HepG2 (cell line): Measurements from ENCODE around the gene PSMD2. TPM values are rescaled to one million over a fixed set of nuclear protein-coding genes. Genes with fewer than 3 reads are reported as not detected.

Experiments used
- ATAC-seq: fragments of 200-7000 bp; cut with Tn5 transposase; 3 replicates; pipeline ENCODE4 v1.9.1; 2020; ENCODE audit warnings: mild to moderate bottlenecking, moderate library complexity
- Bru-seq: library from RNA; stranded (reverse); fragments of 400-500 nt; gene quantifications from one replicate; lab custom pipeline; 2021; lab: Mats Ljungman, UMichigan
- BruChase-seq, 2 experiments: library from RNA; stranded (reverse); fragments of 400-500 nt; gene quantifications; one replicate each; lab custom pipeline; 2021; lab: Mats Ljungman, UMichigan
- BruUV-seq: library from RNA; stranded (reverse); fragments of 400-500 nt; replicated peaks from 2 replicates; lab custom pipeline; 2021; lab: Mats Ljungman, UMichigan
- CTCF ChIA-PET: fragments of 300-600 bp; formaldehyde crosslinking; extraction: SDS; loops from one replicate; lab custom pipeline; 2021; ENCODE audit warnings: low total read pairs, inconsistent platforms, low intra/inter-chr PET ratio; lab: Yijun Ruan, JAX
- POLR2A ChIA-PET: fragments of 350-600 bp; sonication (Branson Sonifier 250); formaldehyde crosslinking; loops from one replicate; lab custom pipeline; 2020; ENCODE audit warnings: antibody characterized with exemption, inconsistent platforms; lab: Yijun Ruan, JAX
- DNase-seq: peaks from one replicate; pipeline ENCODE4 v3.0.0-alpha.2; 2015; ENCODE audit warnings: low spot score
- FAIRE-seq: peaks from 3 replicates; lab custom pipeline; 2011; peaks lifted over from hg19 to GRCh38; lab: Jason Lieb, UNC
- H2AFZ ChIP-seq: one replicate; pipeline ENCODE4 v1.6.1; 2011; ENCODE audit warnings: low read length, inconsistent platforms
- H3K27ac ChIP-seq: fragments of 300-600 bp; 3 replicates; pipeline ENCODE4 v1.8.0; 2011; ENCODE audit warnings: mixed run types, mild to moderate bottlenecking, mixed read lengths, low read length, inconsistent platforms; ENCODE audit not compliant: insufficient read depth; ENCODE audit errors: extremely low read length
- H3K27me3 ChIP-seq, 2 experiments: fragments of 200-600 bp in 1 of 2; 2 replicates in 1 of 2; 3 replicates in 1 of 2; pipeline versions ENCODE4 v1.6.0 to v1.8.0; 2011; ENCODE audit warnings: low read length in 2 of 2, mild to moderate bottlenecking in 2 of 2, moderate library complexity in 2 of 2, inconsistent platforms in 1 of 2; ENCODE audit not compliant: insufficient read depth in 2 of 2, control insufficient read depth in 1 of 2
- H3K36me3 ChIP-seq, 2 experiments: fragments of 200-600 bp in 1 of 2; replicated peaks in 1 of 2; 2 replicates in 1 of 2; 3 replicates in 1 of 2; pipeline versions ENCODE4 v1.5.1 to v1.8.0; 2011; ENCODE audit warnings: low read length in 2 of 2, inconsistent platforms in 1 of 2; ENCODE audit not compliant: insufficient read depth in 2 of 2, control insufficient read depth in 1 of 2
- H3K4me1 ChIP-seq: 2 replicates; pipeline ENCODE4 v1.5.1; 2012; ENCODE audit warnings: low read length, inconsistent platforms; ENCODE audit not compliant: insufficient read depth
- H3K4me2 ChIP-seq: 2 replicates; pipeline ENCODE4 v1.6.0; 2011; ENCODE audit warnings: low read depth, low read length, inconsistent platforms
- H3K4me3 ChIP-seq, 3 experiments: fragments of 200-600 bp in 1 of 3; sonication (generic), shearing (Covaris generic) in 1 of 3; replicated peaks in 1 of 3; 2 replicates each; pipeline ENCODE4 v1.5.1; 2011 to 2016; ENCODE audit warnings: low read length in 3 of 3, inconsistent platforms in 2 of 3, low read depth in 2 of 3, mild to moderate bottlenecking in 2 of 3, control low read depth in 1 of 3, mixed read lengths in 1 of 3; ENCODE audit not compliant: insufficient read depth in 1 of 3
- H3K79me2 ChIP-seq: one replicate; pipeline ENCODE4 v1.6.1; 2011; ENCODE audit warnings: low read length, inconsistent platforms; ENCODE audit not compliant: insufficient read depth
- H3K9ac ChIP-seq: 2 replicates; pipeline ENCODE4 v1.6.0; 2011; ENCODE audit warnings: mild to moderate bottlenecking, low read depth, low read length, inconsistent platforms; ENCODE audit not compliant: insufficient read depth
- H3K9me3 ChIP-seq: 2 replicates; pipeline ENCODE4 v1.5.1; 2012; ENCODE audit warnings: mild to moderate bottlenecking, low read length
- H4K20me1 ChIP-seq: 2 replicates; pipeline ENCODE4 v1.6.0; 2011; ENCODE audit warnings: inconsistent platforms, mild to moderate bottlenecking, low read length, moderate library complexity; ENCODE audit not compliant: insufficient read depth
- CAMTA2 ChIP-seq: sonication (generic); formaldehyde crosslinking; IDR thresholded peaks from 2 replicates; pipeline ENCODE4 v1.4.0; 2020; ENCODE audit warnings: mild to moderate bottlenecking, missing genetic modification reagents, borderline replicate concordance
- GABPA ChIP-seq, 2 experiments: IDR thresholded peaks; 2 replicates each; pipeline ENCODE4 v1.6.1; 2011 to 2016; ENCODE audit warnings: low read depth in 2 of 2, low read length in 1 of 2, missing biosample characterization in 1 of 2, missing genetic modification characterization in 1 of 2
- MED1 ChIP-seq: sonication (generic); formaldehyde crosslinking; IDR thresholded peaks from 2 replicates; pipeline ENCODE4 v1.4.0; 2020; ENCODE audit warnings: missing genetic modification reagents
- NCOA1 ChIP-seq: sonication (generic); formaldehyde crosslinking; IDR thresholded peaks from 2 replicates; pipeline ENCODE4 v1.9.0; 2021; ENCODE audit warnings: missing genetic modification reagents
- SYNCRIP ChIP-seq: fragments of 200-400 bp; formaldehyde crosslinking; IDR thresholded peaks from 2 replicates; pipeline ENCODE4 v1.6.1; 2018; ENCODE audit warnings: mild to moderate bottlenecking, low read depth, low read length; ENCODE audit not compliant: insufficient read depth
- ZNF10 ChIP-seq: sonication (generic); formaldehyde crosslinking; IDR thresholded peaks from 2 replicates; pipeline ENCODE4 v1.4.0; 2020; ENCODE audit warnings: mild to moderate bottlenecking, low read depth, missing genetic modification reagents, borderline replicate concordance
- whole genome bisulfite sequencing: methylation state at CpG from one replicate; pipeline ENCODE4 v1.1.6; 2017; ENCODE audit warnings: low lambda C conversion rate; 5-methylcytosine and 5-hydroxymethylcytosine counted together
- in situ Hi-C: cut with HindIII; loops from 2 replicates; pipeline ENCODE4 v1.10.0; 2017; ENCODE audit warnings: low pct_unique_long_range_greater_than_20kb; ENCODE audit not compliant: extremely low pct_ligation_motif_present
- intact Hi-C: fragments of 100-400 bp; cut with micrococcal nuclease; formaldehyde crosslinking; loops from one replicate; pipeline ENCODE4 v1.10.0; 2022; ENCODE audit not compliant: unreplicated experiment
- long read RNA-seq, 2 experiments: library from RNA in 1 of 2; library from polyadenylated mRNA in 1 of 2; stranded (forward) in 1 of 2; unstranded in 1 of 2; transcript quantifications; one replicate each; pipeline ENCODE4 v2.0.0, GENCODE V29; 2019 to 2022
- polyA minus RNA-seq, 3 experiments: library from RNA; depleted of rRNA, polyadenylated mRNA; stranded (reverse); fragments of >200 nt; gene quantifications; 2 replicates each; pipeline ENCODE4 v1.2.3, GENCODE V29; 2011; ENCODE audit warnings: low replicate concordance in 1 of 3
- polyA plus RNA-seq, 8 experiments: library from polyadenylated mRNA; depleted of rRNA in 3 of 8; stranded (reverse) in 7 of 8; unstranded in 1 of 8; fragments of >200 nt; fragmentation: Illumina TruSeq in 4 of 8; extraction: Trizol in 4 of 8; gene quantifications; 2 replicates each; pipeline versions ENCODE4 v1.2.1 to v1.2.3, GENCODE V29; 2011 to 2016; ENCODE audit warnings: low read depth in 4 of 8, missing spikeins in 1 of 8, mixed read lengths in 1 of 8; ENCODE audit not compliant: insufficient read depth in 1 of 8
- total RNA-seq, 5 experiments: library from RNA; depleted of rRNA; stranded (reverse); fragments of >200 nt; fragmentation: Illumina TruSeq; extraction: Trizol; gene quantifications; 2 replicates each; pipeline ENCODE4 v1.2.3, GENCODE V29; 2016; ENCODE audit warnings: low read depth in 1 of 5
- TF ChIP-seq, protein P1 (sequence below): IDR thresholded peaks from 2 replicates; pipeline ENCODE4 v1.6.1; 2016; ENCODE audit warnings: missing compliant biosample characterization, missing genetic modification reagents, borderline replicate concordance
- TF ChIP-seq, protein P2 (sequence below), 2 experiments: sonication (generic) in 1 of 2; formaldehyde crosslinking in 1 of 2; IDR thresholded peaks; 2 replicates each; pipeline versions ENCODE4 v1.6.1 to v1.9.0; 2014 to 2022; ENCODE audit warnings: antibody characterized with exemption in 1 of 2, borderline replicate concordance in 1 of 2, inconsistent platforms in 1 of 2, low read depth in 1 of 2, missing genetic modification reagents in 1 of 2

PSMD2 gene
- 200 and 312 TPM in 2 replicates for total RNA-seq (2016; rRNA removed; fragmentation: Illumina TruSeq; extraction: Trizol)
- 27.9 and 35.3 TPM in 2 replicates for total RNA-seq (2016; cell fraction: cytosol; rRNA removed; fragmentation: Illumina TruSeq; extraction: Trizol; ENCODE audit: low read depth)
- 208 and 307 TPM in 2 replicates for total RNA-seq (2016; cell fraction: insoluble cytoplasmic fraction; rRNA removed; fragmentation: Illumina TruSeq; extraction: Trizol)
- 69.9 and 70.8 TPM in 2 replicates for total RNA-seq (2016; cell fraction: membrane; rRNA removed; fragmentation: Illumina TruSeq; extraction: Trizol)
- 130 and 133 TPM in 2 replicates for total RNA-seq (2016; cell fraction: nucleus; rRNA removed; fragmentation: Illumina TruSeq; extraction: Trizol)
- 125 and 152 TPM in 2 replicates for polyA plus RNA-seq (2011; rRNA removed)
- polyA plus RNA-seq (2011; cell fraction: cytosol; rRNA removed) = 165 and 166 TPM in 2 replicates
- polyA plus RNA-seq (2011; cell fraction: nucleus; rRNA removed) = 110 and 125 TPM in 2 replicates
- 116 and 117 TPM in 2 replicates for polyA plus RNA-seq (2012)
- polyA plus RNA-seq (2016; cell fraction: cytosol; fragmentation: Illumina TruSeq; extraction: Trizol; ENCODE audit: low read depth) = 19.9 and 25.2 TPM in 2 replicates
- 253 and 295 TPM in 2 replicates for polyA plus RNA-seq (2016; cell fraction: insoluble cytoplasmic fraction; fragmentation: Illumina TruSeq; extraction: Trizol; ENCODE audit: low read depth)
- 36.4 and 42.7 TPM in 2 replicates for polyA plus RNA-seq (2016; cell fraction: membrane; fragmentation: Illumina TruSeq; extraction: Trizol; ENCODE audit: low read depth)
- 155 and 167 TPM in 2 replicates for polyA plus RNA-seq (2016; cell fraction: nucleus; fragmentation: Illumina TruSeq; extraction: Trizol; ENCODE audit: insufficient read depth, low read depth)
- 351 and 796 TPM in 2 replicates for polyA minus RNA-seq (2011; rRNA and poly(A)+ RNA removed; ENCODE audit: low replicate concordance)
- polyA minus RNA-seq (2011; cell fraction: cytosol; rRNA and poly(A)+ RNA removed) = 127 and 152 TPM in 2 replicates
- 99.4 and 123 TPM in 2 replicates for polyA minus RNA-seq (2011; cell fraction: nucleus; rRNA and poly(A)+ RNA removed)
- percentile 84 among the genes with signal in this experiment for Bru-seq, nascent RNA
- percentile 97 among the genes with signal in this experiment for BruChase-seq, experiment 1, labeled RNA remaining after a 6-hour chase
- percentile 92 among the genes with signal in this experiment for BruChase-seq, experiment 2, labeled RNA remaining after a 2-hour chase
- long read RNA-seq, experiment 1, transcript PSMD2-201 (21 exons, 3,449 nt) = major isoform, 163 of 278 reads
- long read RNA-seq, experiment 1, partial matches to known transcripts = 84 of 278 reads
- long read RNA-seq, experiment 1, other reads (novel, unspliced or antisense) = 29 of 278 reads
- long read RNA-seq, experiment 2, transcript PSMD2-201 (21 exons, 3,449 nt) = major isoform, 169 of 305 reads
- long read RNA-seq, experiment 2, partial matches to known transcripts = 78 of 305 reads
- long read RNA-seq, experiment 2, other reads (novel, unspliced or antisense) = 55 of 305 reads

DNA sequence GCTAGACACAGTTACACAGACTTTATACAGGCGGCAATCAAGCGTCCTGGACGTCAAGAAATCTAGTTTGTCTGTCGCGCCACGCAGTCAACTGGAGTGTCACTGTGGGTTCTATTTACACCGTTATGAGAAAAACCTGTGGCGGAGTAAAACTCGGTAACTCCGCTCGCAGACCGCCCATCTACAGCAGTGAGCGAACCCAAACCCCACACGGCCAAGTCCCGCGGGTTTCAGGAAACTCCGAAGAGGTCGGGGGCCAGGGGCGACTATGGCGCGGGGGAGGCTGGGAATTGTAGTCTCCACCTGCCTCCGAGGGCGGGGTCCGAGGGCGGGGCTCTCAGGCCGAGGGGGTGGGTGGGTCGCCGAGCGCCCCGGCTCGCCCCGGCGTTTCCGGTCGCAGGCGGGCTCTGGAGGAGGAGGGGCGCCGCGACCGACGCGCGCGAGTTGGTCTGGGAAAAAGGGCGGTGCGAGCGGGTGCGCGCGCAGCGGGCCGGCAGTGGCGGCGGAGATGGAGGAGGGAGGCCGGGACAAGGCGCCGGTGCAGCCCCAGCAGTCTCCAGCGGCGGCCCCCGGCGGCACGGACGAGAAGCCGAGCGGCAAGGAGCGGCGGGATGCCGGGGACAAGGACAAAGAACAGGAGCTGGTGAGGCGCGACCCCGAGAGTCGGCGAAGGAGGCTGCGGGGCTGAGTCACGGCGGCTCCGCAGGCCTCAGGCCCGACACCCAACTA lies at the start of gene PSMD2:
TSS of gene PSMD2 (plus strand) at position 483 of the 729 bp plus-strand sequence. CDS start at position 509, 26 bp downstream.
- no peaks in the 10 kb centered on the region; a peak in 1 of 5 replicates for H3K27me3 ChIP-seq
- H4K20me1 ChIP-seq = no peaks in the 10 kb centered on the region
- CTCF ChIA-PET = no interaction called here
- BruUV-seq = no TSS peak
- H3K27ac ChIP-seq = peak within 1 kb of the TSS; percentile 66
- POLR2A ChIA-PET = interaction anchor here (1.0 kb wide), 1 partner anchor 16 kb away, joined by 4 read pairs; no protein-coding TSS in a partner anchor
- H3K79me2 ChIP-seq = peaks cover 25% of the 10 kb centered on the region
- H3K9ac ChIP-seq = peak within 1 kb of the TSS; percentile 87
- peak within 1 kb of the TSS; percentile 88 for H2AFZ ChIP-seq
- peak; percentile 26 for FAIRE-seq
- peak; percentile 91 for DNase-seq
- ATAC-seq = peak; percentile 97
- peak within 1 kb of the TSS; percentile 94 for H3K4me2 ChIP-seq
- 0% methylated on average over 15 of the region's 78 CpGs for WGBS
- H3K9me3 ChIP-seq = no peaks in the 10 kb centered on the region
- H3K36me3 ChIP-seq = peaks cover 17 to 34% of the 10 kb centered on the region in 2 experiments; a peak in 4 of 5 replicates
- in situ Hi-C loops (no loop called here), intact Hi-C loops (loop anchor here (2.0 kb wide), 1 partner anchor 36 kb away; no protein-coding TSS in a partner anchor)
- peaks cover 47% of the 10 kb centered on the region for H3K4me1 ChIP-seq
- peak within 1 kb of the TSS; percentile 96 to 99 (median 98) for H3K4me3 ChIP-seq
- TF ChIP-seq SYNCRIP (no peak), NCOA1 (no peak), ZNF10 (CRISPR knock-in tag) (no peak), CAMTA2 (CRISPR knock-in tag) (0 out of 2 replicates have a peak, but pooled peaks have one; percentile 1), MED1 (CRISPR knock-in tag) (0 out of 2 replicates have a peak, but pooled peaks have one; percentile 20), GABPA (IDR thresholded peaks at IDR 0.05; ENCODE audit: low read depth, low read length) (peak; percentile 64), GABPA (CRISPR knock-in tag; IDR thresholded peaks at IDR 0.05; ENCODE audit: low read depth) (peak; percentile 84)
- TF ChIP-seq, protein P1, sequence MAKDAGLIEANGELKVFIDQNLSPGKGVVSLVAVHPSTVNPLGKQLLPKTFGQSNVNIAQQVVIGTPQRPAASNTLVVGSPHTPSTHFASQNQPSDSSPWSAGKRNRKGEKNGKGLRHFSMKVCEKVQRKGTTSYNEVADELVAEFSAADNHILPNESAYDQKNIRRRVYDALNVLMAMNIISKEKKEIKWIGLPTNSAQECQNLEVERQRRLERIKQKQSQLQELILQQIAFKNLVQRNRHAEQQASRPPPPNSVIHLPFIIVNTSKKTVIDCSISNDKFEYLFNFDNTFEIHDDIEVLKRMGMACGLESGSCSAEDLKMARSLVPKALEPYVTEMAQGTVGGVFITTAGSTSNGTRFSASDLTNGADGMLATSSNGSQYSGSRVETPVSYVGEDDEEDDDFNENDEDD (CRISPR knock-in tag) = peak; percentile 70; the same call in 1 of the 2 replicates
- TF ChIP-seq, protein P2, sequence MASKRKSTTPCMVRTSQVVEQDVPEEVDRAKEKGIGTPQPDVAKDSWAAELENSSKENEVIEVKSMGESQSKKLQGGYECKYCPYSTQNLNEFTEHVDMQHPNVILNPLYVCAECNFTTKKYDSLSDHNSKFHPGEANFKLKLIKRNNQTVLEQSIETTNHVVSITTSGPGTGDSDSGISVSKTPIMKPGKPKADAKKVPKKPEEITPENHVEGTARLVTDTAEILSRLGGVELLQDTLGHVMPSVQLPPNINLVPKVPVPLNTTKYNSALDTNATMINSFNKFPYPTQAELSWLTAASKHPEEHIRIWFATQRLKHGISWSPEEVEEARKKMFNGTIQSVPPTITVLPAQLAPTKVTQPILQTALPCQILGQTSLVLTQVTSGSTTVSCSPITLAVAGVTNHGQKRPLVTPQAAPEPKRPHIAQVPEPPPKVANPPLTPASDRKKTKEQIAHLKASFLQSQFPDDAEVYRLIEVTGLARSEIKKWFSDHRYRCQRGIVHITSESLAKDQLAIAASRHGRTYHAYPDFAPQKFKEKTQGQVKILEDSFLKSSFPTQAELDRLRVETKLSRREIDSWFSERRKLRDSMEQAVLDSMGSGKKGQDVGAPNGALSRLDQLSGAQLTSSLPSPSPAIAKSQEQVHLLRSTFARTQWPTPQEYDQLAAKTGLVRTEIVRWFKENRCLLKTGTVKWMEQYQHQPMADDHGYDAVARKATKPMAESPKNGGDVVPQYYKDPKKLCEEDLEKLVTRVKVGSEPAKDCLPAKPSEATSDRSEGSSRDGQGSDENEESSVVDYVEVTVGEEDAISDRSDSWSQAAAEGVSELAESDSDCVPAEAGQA (IDR thresholded peaks at IDR 0.05; ENCODE audit: low read depth) = no peak; the same call in 1 of the 2 replicates
- TF ChIP-seq, protein P2 (CRISPR knock-in tag; IDR thresholded peaks at IDR 0.05; ENCODE audit: borderline replicate concordance) = 0 out of 2 replicates have a peak, but pooled peaks have one; percentile 24
